Karpas-422 (cell line): Measurements from ENCODE around the gene CD47. TPM values are rescaled to one million over a fixed set of nuclear protein-coding genes. Genes with fewer than 3 reads are reported as not detected.

Experiments
- DNase-seq: peaks from one replicate; pipeline ENCODE4 v3.0.0-alpha.2; 2015
- H2AFZ ChIP-seq: fragments of 200-600 bp; sonication (generic); 2 replicates; pipeline ENCODE4 v1.6.1; 2014; ENCODE audit warnings: antibody characterized with exemption, low read length, mixed read lengths
- H3K27ac ChIP-seq: fragments of 200-600 bp; sonication (generic); 2 replicates; pipeline ENCODE4 v1.5.1; 2014; ENCODE audit warnings: mild to moderate bottlenecking, low read length, moderate library complexity
- H3K27me3 ChIP-seq: fragments of 200-600 bp; sonication (generic); 2 replicates; pipeline ENCODE4 v1.6.1; 2014; ENCODE audit warnings: low read length, mixed read lengths
- H3K36me3 ChIP-seq: fragments of 200-600 bp; sonication (generic); 2 replicates; pipeline ENCODE4 v1.6.1; 2014; ENCODE audit warnings: low read length, mixed read lengths; ENCODE audit not compliant: insufficient read depth
- H3K4me1 ChIP-seq: fragments of 200-600 bp; sonication (generic); 2 replicates; pipeline ENCODE4 v1.6.1; 2014; ENCODE audit warnings: mild to moderate bottlenecking, low read length, mixed read lengths
- H3K4me2 ChIP-seq: fragments of 200-600 bp; sonication (generic); 2 replicates; pipeline ENCODE4 v1.6.1; 2014; ENCODE audit warnings: low read length, low read depth, mild to moderate bottlenecking; ENCODE audit not compliant: poor library complexity, severe bottlenecking
- H3K4me3 ChIP-seq: fragments of 200-600 bp; sonication (generic); 2 replicates; pipeline ENCODE4 v1.5.1; 2014; ENCODE audit warnings: mild to moderate bottlenecking, antibody characterized with exemption, low read length, mixed read lengths
- H3K79me2 ChIP-seq: fragments of 200-600 bp; sonication (generic); 2 replicates; pipeline ENCODE4 v1.6.1; 2014; ENCODE audit warnings: mild to moderate bottlenecking, low read length, mixed read lengths
- H3K9ac ChIP-seq: fragments of 200-600 bp; sonication (generic); 2 replicates; pipeline ENCODE4 v1.6.0; 2014; ENCODE audit warnings: low read length
- H3K9me2 ChIP-seq: fragments of 200-600 bp; sonication (generic), shearing (Covaris generic); replicated peaks from 2 replicates; pipeline ENCODE4 v1.6.0; 2014; ENCODE audit warnings: mild to moderate bottlenecking, low read length, moderate library complexity; ENCODE audit not compliant: insufficient read depth
- H3K9me3 ChIP-seq: fragments of 300-700, 200-600 bp; sonication (generic); 2 replicates; pipeline ENCODE4 v1.6.1; 2014; ENCODE audit warnings: low read length, mixed read lengths
- H4K20me1 ChIP-seq: fragments of 200-600 bp; sonication (generic); 2 replicates; pipeline ENCODE4 v1.6.1; 2014; ENCODE audit warnings: mild to moderate bottlenecking, antibody characterized with exemption, low read length, low read depth; ENCODE audit not compliant: insufficient read depth
- total RNA-seq: library from RNA; depleted of rRNA; stranded (reverse); fragments of >200 nt; shearing (Covaris generic); gene quantifications from 2 replicates; pipeline ENCODE4 v1.2.3, GENCODE V29; 2014; ENCODE audit warnings: low replicate concordance; rRNA removed

CD47 gene
- total RNA-seq, 1 experiment from 2014 or later = 180 TPM

GRCh38 chr3:107997671-107998070 lies 93.2 kb downstream of the CD47 start:
- no peaks in the 10 kb centered on the region for H3K9me2 ChIP-seq
- no peaks in the 10 kb centered on the region for H3K79me2 ChIP-seq
- H3K4me1 ChIP-seq = peaks cover 39% of the 10 kb centered on the region
- no peak overlapping the region for H3K9ac ChIP-seq
- no peaks in the 10 kb centered on the region for H4K20me1 ChIP-seq
- no peaks in the 10 kb centered on the region for H3K36me3 ChIP-seq
- DNase-seq = no peak
- H3K9me3 ChIP-seq = no peaks in the 10 kb centered on the region
- H3K4me2 ChIP-seq = no peak overlapping the region
- H3K27ac ChIP-seq = no peak overlapping the region
- H3K27me3 ChIP-seq = no peaks in the 10 kb centered on the region
- H3K4me3 ChIP-seq = no peak overlapping the region
- H2AFZ ChIP-seq = no peak overlapping the region

- no peaks in the 10 kb centered on the region for H4K20me1 ChIP-seq
- H3K9me2 ChIP-seq = no peaks in the 10 kb centered on the region
- no peaks in the 10 kb centered on the region for H3K27me3 ChIP-seq
- H3K27ac ChIP-seq = no peak overlapping the region
- no peaks in the 10 kb centered on the region for H3K79me2 ChIP-seq
- peaks cover 46% of the 10 kb centered on the region for H3K4me1 ChIP-seq
- H3K36me3 ChIP-seq = no peaks in the 10 kb centered on the region
- no peak overlapping the region for H3K4me2 ChIP-seq
- no peak overlapping the region for H2AFZ ChIP-seq
- no peaks in the 10 kb centered on the region for H3K9me3 ChIP-seq
- no peak for DNase-seq
- H3K4me3 ChIP-seq = no peak overlapping the region
- H3K9ac ChIP-seq = no peak overlapping the region
These were observed 95.0 kb downstream of the CD47 start for GRCh38 chr3:107995823-107996222.

GRCh38 chr3:107994956-107995715 lies 95.7 kb downstream of the CD47 start:
- H3K27ac ChIP-seq = no peak overlapping the region
- H3K9me3 ChIP-seq = no peaks in the 10 kb centered on the region
- no peak overlapping the region for H2AFZ ChIP-seq
- no peak overlapping the region for H3K9ac ChIP-seq
- no peaks in the 10 kb centered on the region for H4K20me1 ChIP-seq
- H3K4me1 ChIP-seq = peaks cover 53% of the 10 kb centered on the region
- H3K9me2 ChIP-seq = no peaks in the 10 kb centered on the region
- peak overlapping the region; percentile 16 for H3K4me2 ChIP-seq
- no peaks in the 10 kb centered on the region for H3K27me3 ChIP-seq
- H3K36me3 ChIP-seq = no peaks in the 10 kb centered on the region
- no peak for DNase-seq
- no peak overlapping the region for H3K4me3 ChIP-seq
- no peaks in the 10 kb centered on the region for H3K79me2 ChIP-seq

GRCh38 chr3:107994181-107994580 lies 96.7 kb downstream of the CD47 start:
- Histone ChIP-seq H4K20me1 (no peaks in the 10 kb centered on the region), H3K79me2 (no peaks in the 10 kb centered on the region), H3K9me2 (no peaks in the 10 kb centered on the region), H3K4me2 (peak overlapping the region; percentile 23), H3K27ac (peak overlapping the region; percentile 26; the same call in 1 of the 2 replicates), H3K9ac (no peak overlapping the region), H2AFZ (no peak overlapping the region), H3K36me3 (no peaks in the 10 kb centered on the region), H3K27me3 (no peaks in the 10 kb centered on the region), H3K4me1 (peaks cover 63% of the 10 kb centered on the region), H3K9me3 (no peaks in the 10 kb centered on the region), H3K4me3 (no peak overlapping the region)
- DNase-seq = peak; percentile 68

DNA sequence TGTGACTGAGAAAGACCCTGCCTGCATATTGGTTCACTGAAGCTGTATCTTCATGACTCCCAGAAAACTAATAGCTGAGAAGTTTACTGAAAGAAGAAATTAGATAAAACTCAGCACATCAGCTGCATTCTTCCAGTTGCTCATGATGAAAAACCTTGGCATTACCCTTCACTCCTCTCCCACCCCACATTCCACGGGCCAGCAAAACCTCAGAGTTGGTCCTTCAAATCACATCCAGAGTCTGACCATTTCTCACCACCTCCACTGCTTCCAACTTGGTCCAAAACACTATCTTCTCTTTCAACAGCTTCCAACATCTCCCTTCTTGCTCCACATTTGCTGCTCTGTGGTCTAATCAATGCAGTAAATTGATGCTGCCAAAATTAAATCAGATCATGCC lies 97.1 kb downstream of the CD47 start:
- Histone ChIP-seq H3K9me2 (no peaks in the 10 kb centered on the region), H4K20me1 (no peaks in the 10 kb centered on the region), H3K9ac (no peak overlapping the region), H3K4me3 (no peak overlapping the region), H3K27ac (peak overlapping the region; percentile 26; the same call in 1 of the 2 replicates), H3K9me3 (no peaks in the 10 kb centered on the region), H2AFZ (no peak overlapping the region), H3K27me3 (no peaks in the 10 kb centered on the region), H3K4me2 (peak overlapping the region; percentile 23), H3K4me1 (peaks cover 66% of the 10 kb centered on the region), H3K36me3 (no peaks in the 10 kb centered on the region), H3K79me2 (no peaks in the 10 kb centered on the region)
- no peak for DNase-seq

Other genes with a start within 250 kb of the CD47 start
- 93.4 and 133 TPM in 2 replicates for gene IFT57, start 131.4 kb upstream of the CD47 start, total RNA-seq
- gene HHLA2, start 205.5 kb upstream of the CD47 start, total RNA-seq = not detected in 2 replicates